ENCODE data around the gene ERC2.

DNA sequence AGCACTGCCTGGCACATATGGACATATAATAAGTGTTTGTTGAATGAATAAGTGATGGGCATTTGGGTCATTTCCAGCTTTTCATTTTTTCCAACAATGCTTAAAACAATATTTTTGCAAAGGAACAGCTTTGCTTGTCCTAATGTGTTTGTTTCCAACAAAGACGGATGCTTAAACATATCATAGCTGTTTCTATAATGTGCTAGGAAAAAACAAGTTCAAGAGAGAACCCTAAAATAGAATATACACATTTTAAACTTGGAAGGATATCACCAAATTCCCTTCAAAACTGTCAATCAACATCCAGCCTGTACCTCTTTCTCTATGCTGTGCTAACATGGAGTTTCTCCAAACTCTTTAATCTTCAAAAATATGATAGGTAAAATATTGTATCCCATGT, 756.6 kb downstream of the ERC2 start:
- TF ChIP-seq, protein P1, sequence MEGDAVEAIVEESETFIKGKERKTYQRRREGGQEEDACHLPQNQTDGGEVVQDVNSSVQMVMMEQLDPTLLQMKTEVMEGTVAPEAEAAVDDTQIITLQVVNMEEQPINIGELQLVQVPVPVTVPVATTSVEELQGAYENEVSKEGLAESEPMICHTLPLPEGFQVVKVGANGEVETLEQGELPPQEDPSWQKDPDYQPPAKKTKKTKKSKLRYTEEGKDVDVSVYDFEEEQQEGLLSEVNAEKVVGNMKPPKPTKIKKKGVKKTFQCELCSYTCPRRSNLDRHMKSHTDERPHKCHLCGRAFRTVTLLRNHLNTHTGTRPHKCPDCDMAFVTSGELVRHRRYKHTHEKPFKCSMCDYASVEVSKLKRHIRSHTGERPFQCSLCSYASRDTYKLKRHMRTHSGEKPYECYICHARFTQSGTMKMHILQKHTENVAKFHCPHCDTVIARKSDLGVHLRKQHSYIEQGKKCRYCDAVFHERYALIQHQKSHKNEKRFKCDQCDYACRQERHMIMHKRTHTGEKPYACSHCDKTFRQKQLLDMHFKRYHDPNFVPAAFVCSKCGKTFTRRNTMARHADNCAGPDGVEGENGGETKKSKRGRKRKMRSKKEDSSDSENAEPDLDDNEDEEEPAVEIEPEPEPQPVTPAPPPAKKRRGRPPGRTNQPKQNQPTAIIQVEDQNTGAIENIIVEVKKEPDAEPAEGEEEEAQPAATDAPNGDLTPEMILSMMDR (IDR thresholded peaks at IDR 0.05; ENCODE audit: insufficient read depth, low read depth, low read length): no peak
- no peak for TF ChIP-seq EZH2 (IDR thresholded peaks at IDR 0.05; ENCODE audit: insufficient read depth, low read length)

Measured in astrocyte (in vitro differentiated cells and primary cell).